K562 (cell line): Measurements from ENCODE around the gene TRIO. TPM values are rescaled to one million over a fixed set of nuclear protein-coding genes. Genes with fewer than 3 reads are reported as not detected.

Source experiments
- ATAC-seq: fragments of 200-7000 bp; cut with Tn5 transposase; 3 replicates; pipeline ENCODE4 v1.9.1; 2020; ENCODE audit warnings: moderate library complexity
- BruUV-seq: library from RNA; stranded (reverse); fragments of 400-500 nt; replicated peaks from 2 replicates; lab custom pipeline; 2021; lab: Mats Ljungman, UMichigan
- CTCF ChIA-PET: fragments of 300-600 bp; formaldehyde crosslinking; extraction: SDS; loops from one replicate; lab custom pipeline; 2021; ENCODE audit warnings: low intra/inter-chr PET ratio; lab: Yijun Ruan, JAX
- POLR2A ChIA-PET: fragments of 300-600, 350-650 bp; sonication (Branson Sonifier 250); formaldehyde crosslinking; extraction: SDS; loops from one replicate; lab custom pipeline; 2021; ENCODE audit warnings: antibody characterized with exemption, inconsistent platforms; lab: Yijun Ruan, JAX
- DNase-seq, 4 experiments: peaks; one replicate each; pipeline versions ENCODE4 v3.0.0 to v3.0.0-alpha.2; 2011 to 2018; ENCODE audit warnings: low spot score in 3 of 4, mixed read lengths in 3 of 4; ENCODE audit errors: extremely low read depth in 1 of 4
- FAIRE-seq: peaks from 2 replicates; lab custom pipeline; 2011; peaks lifted over from hg19 to GRCh38; lab: Jason Lieb, UNC
- H2AFZ ChIP-seq: 2 replicates; pipeline ENCODE4 v1.6.0; 2011; ENCODE audit warnings: low read depth, low read length, control low read depth, inconsistent platforms
- H3K27ac ChIP-seq: fragments of 200-600 bp; 3 replicates; pipeline ENCODE4 v1.8.0; 2011; ENCODE audit warnings: low read depth, mild to moderate bottlenecking, control low read depth, inconsistent platforms, low read length, moderate library complexity, mixed read lengths; ENCODE audit errors: extremely low read depth
- H3K27me3 ChIP-seq, 2 experiments: fragments of 300-600 bp in 1 of 2; 2 replicates in 1 of 2; 3 replicates in 1 of 2; pipeline versions ENCODE4 v1.6.0 to v1.8.0; 2011; ENCODE audit warnings: inconsistent platforms in 2 of 2, low read length in 2 of 2, mild to moderate bottlenecking in 1 of 2, mixed read lengths in 1 of 2, moderate library complexity in 1 of 2; ENCODE audit not compliant: control insufficient read depth in 2 of 2, insufficient read depth in 2 of 2
- H3K36me3 ChIP-seq: fragments of 300-600 bp; 3 replicates; pipeline ENCODE4 v1.8.0; 2011; ENCODE audit warnings: mild to moderate bottlenecking, low read length, inconsistent platforms; ENCODE audit not compliant: control insufficient read depth, insufficient read depth
- H3K4me1 ChIP-seq, 2 experiments: fragments of 200-600 bp in 1 of 2; replicated peaks in 1 of 2; 2 replicates in 1 of 2; 3 replicates in 1 of 2; pipeline versions ENCODE4 v1.5.1 to v1.8.0; 2011; ENCODE audit warnings: inconsistent platforms in 2 of 2, low read length in 2 of 2, mild to moderate bottlenecking in 1 of 2, mixed read lengths in 1 of 2, moderate library complexity in 1 of 2; ENCODE audit not compliant: control insufficient read depth in 2 of 2, insufficient read depth in 2 of 2
- H3K4me2 ChIP-seq: 2 replicates; pipeline ENCODE4 v1.6.1; 2011; ENCODE audit warnings: low read length, control low read depth, inconsistent platforms, mixed read lengths; ENCODE audit not compliant: insufficient read depth
- H3K4me3 ChIP-seq: fragments of 200-600 bp; sonication (generic), shearing (Covaris generic); 2 replicates; pipeline ENCODE4 v1.5.1; 2016; ENCODE audit warnings: control low read depth, inconsistent platforms
- H3K79me2 ChIP-seq: fragments of 200-600 bp; 3 replicates; pipeline ENCODE4 v1.8.0; 2011; ENCODE audit warnings: low read length, inconsistent platforms; ENCODE audit not compliant: control insufficient read depth, insufficient read depth
- H3K9ac ChIP-seq, 2 experiments: 2 replicates each; pipeline versions ENCODE4 v1.6.0 to v1.6.1; 2011; ENCODE audit warnings: low read depth in 2 of 2, low read length in 2 of 2, control low read depth in 1 of 2, inconsistent platforms in 1 of 2, mild to moderate bottlenecking in 1 of 2, mixed read lengths in 1 of 2; ENCODE audit not compliant: insufficient read depth in 1 of 2
- H3K9me1 ChIP-seq: one replicate; pipeline ENCODE4 v1.6.0; 2011; ENCODE audit warnings: inconsistent platforms, mild to moderate bottlenecking, low read length, moderate library complexity; ENCODE audit not compliant: control insufficient read depth, insufficient read depth
- H3K9me3 ChIP-seq: replicated peaks from 2 replicates; pipeline ENCODE4 v1.5.1; 2011; ENCODE audit warnings: low read depth, low read length, inconsistent platforms; ENCODE audit not compliant: control insufficient read depth, insufficient read depth
- H4K20me1 ChIP-seq: replicated peaks from 2 replicates; pipeline ENCODE4 v1.6.1; 2011; ENCODE audit warnings: low read length, inconsistent platforms, mixed read lengths; ENCODE audit not compliant: control insufficient read depth, insufficient read depth
- ARNT ChIP-seq, 2 experiments: fragments of 450-650 bp; IDR thresholded peaks; 2 replicates each; pipeline ENCODE4 v1.6.1; 2016; ENCODE audit warnings: mild to moderate bottlenecking in 1 of 2
- FUS ChIP-seq: fragments of 200-400 bp; formaldehyde crosslinking; optimal IDR thresholded peaks from 2 replicates; pipeline ENCODE3; 2017; ENCODE audit warnings: low read depth, low read length
- HIVEP1 ChIP-seq: fragments of 250-450 bp; sonication (Bioruptor Pico); IDR thresholded peaks from 2 replicates; pipeline ENCODE4 v1.4.0; 2020; ENCODE audit warnings: mild to moderate bottlenecking
- ILK ChIP-seq: fragments of 450-650 bp; IDR thresholded peaks from 2 replicates; pipeline ENCODE4 v1.6.1; 2016; ENCODE audit warnings: missing genetic modification characterization, low read depth, mild to moderate bottlenecking, missing compliant biosample characterization, moderate library complexity, borderline replicate concordance
- NR1H2 ChIP-seq: sonication (generic); formaldehyde crosslinking; IDR thresholded peaks from 2 replicates; pipeline ENCODE4 v1.4.0; 2020; ENCODE audit warnings: mild to moderate bottlenecking, missing genetic modification reagents
- TAF15 ChIP-seq: fragments of 200-400 bp; formaldehyde crosslinking; IDR thresholded peaks from 2 replicates; pipeline ENCODE4 v1.6.1; 2017; ENCODE audit warnings: mild to moderate bottlenecking, low read depth, low read length, moderate library complexity
- TSHZ1 ChIP-seq: fragments of 250-450 bp; sonication (Bioruptor Pico); IDR thresholded peaks from 2 replicates; pipeline ENCODE4 v1.4.0; 2020; ENCODE audit warnings: mild to moderate bottlenecking, moderate library complexity
- U2AF1 ChIP-seq: fragments of 200-400 bp; formaldehyde crosslinking; optimal IDR thresholded peaks from 2 replicates; pipeline ENCODE3; 2017; ENCODE audit warnings: mild to moderate bottlenecking, low read depth, low read length, moderate library complexity
- ZBTB8A ChIP-seq: fragments of 450-650 bp; IDR thresholded peaks from 2 replicates; pipeline ENCODE4 v1.6.1; 2018; ENCODE audit warnings: mild to moderate bottlenecking, moderate library complexity; ENCODE audit not compliant: partially characterized antibody
- ZNF23 ChIP-seq: fragments of 250-450 bp; sonication (Bioruptor Pico); IDR thresholded peaks from 2 replicates; pipeline ENCODE4 v1.4.0; 2020; ENCODE audit warnings: mild to moderate bottlenecking
- ZNF507 ChIP-seq: conservative IDR thresholded peaks from 2 replicates; pipeline ENCODE4 v1.6.1; 2017; ENCODE audit warnings: missing genetic modification characterization, missing compliant biosample characterization
- WGBS: fragments of 100-300 bp; shearing (Covaris generic); methylation state at CpG from one replicate; pipeline ENCODE4 v1.1.6; 2016; ENCODE audit warnings: low coverage, mixed read lengths; ENCODE audit not compliant: insufficient coverage; ENCODE audit errors: missing lambda C conversion rate; 5-methylcytosine and 5-hydroxymethylcytosine counted together
- in situ Hi-C: fragments of 300-500 bp; cut with MboI; formaldehyde crosslinking; loops from 4 replicates; pipeline ENCODE4 v1.15.0; 2018; ENCODE audit warnings: inconsistent platforms, mixed read lengths
- intact Hi-C: fragments of 100-400 bp; cut with micrococcal nuclease; formaldehyde crosslinking; loops from 2 replicates; pipeline ENCODE4 v1.14.2; 2022
- polyA plus RNA-seq, 8 experiments: library from polyadenylated mRNA; depleted of rRNA in 4 of 8; stranded (reverse) in 5 of 8; unstranded in 3 of 8; fragments of >200 nt; fragmentation: Nextera tagmentation in 2 of 8; fragmentation: Illumina TruSeq in 1 of 8; extraction: Ambion mirVana in 2 of 8; extraction: Trizol in 1 of 8; gene quantifications; 2 replicates each; pipeline versions ENCODE4 v1.2.1 to v1.2.3, GENCODE V29; 2011 to 2014; ENCODE audit warnings: inconsistent platforms in 1 of 8, missing spikeins in 1 of 8
- total RNA-seq, 7 experiments: library from RNA; depleted of rRNA in 6 of 7; stranded (reverse); fragments of >200 nt in 6 of 7; fragmentation: Illumina TruSeq in 2 of 7; extraction: Trizol in 2 of 7; gene quantifications; 2 replicates each; pipeline versions ENCODE4 v1.2.1 to v1.2.3, GENCODE V29; 2011 to 2021; ENCODE audit warnings: low replicate concordance in 1 of 7
- TF ChIP-seq, protein P1 (sequence below): sonication (generic); formaldehyde crosslinking; IDR thresholded peaks from 2 replicates; pipeline ENCODE4 v1.8.1; 2022; ENCODE audit warnings: missing genetic modification reagents
- TF ChIP-seq, protein P2 (sequence below): fragments of 250-450 bp; sonication (Bioruptor Pico); IDR thresholded peaks from 2 replicates; pipeline ENCODE4 v1.8.0; 2021; ENCODE audit warnings: borderline replicate concordance, mild to moderate bottlenecking, moderate library complexity; ENCODE audit not compliant: poor library complexity, severe bottlenecking

The TRIO gene
- total and polyA plus RNA-seq, 9 of the 15 experiments (the other 6 are each of a cell fraction or from before 2014, with no cell fraction given) = 0.24 to 5.0 (median 1.1) TPM

- Histone ChIP-seq H4K20me1 (0 out of 2 replicates have a peak, but pooled peaks cover 3% of the 10 kb centered on the region), H3K27me3 (peaks cover 9 to 22% of the 10 kb centered on the region in 2 experiments; a peak in 3 of 5 replicates)
- POLR2A ChIA-PET = no interaction called here
- TF ChIP-seq ZNF23 = no peak
- TF ChIP-seq TAF15 = no peak
- TF ChIP-seq, protein P1, sequence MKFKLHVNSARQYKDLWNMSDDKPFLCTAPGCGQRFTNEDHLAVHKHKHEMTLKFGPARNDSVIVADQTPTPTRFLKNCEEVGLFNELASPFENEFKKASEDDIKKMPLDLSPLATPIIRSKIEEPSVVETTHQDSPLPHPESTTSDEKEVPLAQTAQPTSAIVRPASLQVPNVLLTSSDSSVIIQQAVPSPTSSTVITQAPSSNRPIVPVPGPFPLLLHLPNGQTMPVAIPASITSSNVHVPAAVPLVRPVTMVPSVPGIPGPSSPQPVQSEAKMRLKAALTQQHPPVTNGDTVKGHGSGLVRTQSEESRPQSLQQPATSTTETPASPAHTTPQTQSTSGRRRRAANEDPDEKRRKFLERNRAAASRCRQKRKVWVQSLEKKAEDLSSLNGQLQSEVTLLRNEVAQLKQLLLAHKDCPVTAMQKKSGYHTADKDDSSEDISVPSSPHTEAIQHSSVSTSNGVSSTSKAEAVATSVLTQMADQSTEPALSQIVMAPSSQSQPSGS (CRISPR knock-in tag) = no peak
- no peak for TF ChIP-seq ILK (tag)
- TF ChIP-seq U2AF1 = no peak
- no peak for TF ChIP-seq ZBTB8A
- no peak for TF ChIP-seq HIVEP1 (CRISPR knock-in tag)
- TF ChIP-seq, protein P2, sequence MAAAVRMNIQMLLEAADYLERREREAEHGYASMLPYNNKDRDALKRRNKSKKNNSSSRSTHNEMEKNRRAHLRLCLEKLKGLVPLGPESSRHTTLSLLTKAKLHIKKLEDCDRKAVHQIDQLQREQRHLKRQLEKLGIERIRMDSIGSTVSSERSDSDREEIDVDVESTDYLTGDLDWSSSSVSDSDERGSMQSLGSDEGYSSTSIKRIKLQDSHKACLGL (CRISPR knock-in tag) = no peak
- no peak for TF ChIP-seq FUS
- no peak for TF ChIP-seq NR1H2 (CRISPR knock-in tag)
- TF ChIP-seq ZNF507 (tag) = no peak
- no peak for TF ChIP-seq ARNT (IDR thresholded peaks at IDR 0.05)
- TF ChIP-seq TSHZ1 = no peak
- TF ChIP-seq, all 486 proteins: peak for 0
- no peaks in the 10 kb centered on the region for H3K4me1 ChIP-seq
- under 1% methylated on average over 11 of the region's 11 CpGs for WGBS
- intact Hi-C loops = no loop called here
- BruUV-seq = no TSS peak
- H3K9me3 ChIP-seq = no peaks in the 10 kb centered on the region
- no peaks in the 10 kb centered on the region for H3K36me3 ChIP-seq
- no peak overlapping the region for H3K27ac ChIP-seq
- H3K4me2 ChIP-seq = no peak overlapping the region
- no peak for DNase-seq
- no peak for ATAC-seq
- no peaks in the 10 kb centered on the region for H3K9me1 ChIP-seq
- CTCF ChIA-PET = no interaction called here
- H3K79me2 ChIP-seq = no peaks in the 10 kb centered on the region
- FAIRE-seq = no peak
- no peak overlapping the region for H2AFZ ChIP-seq
- no peak overlapping the region for H3K9ac ChIP-seq
- in situ Hi-C loops = no loop called here
- no peak overlapping the region for H3K4me3 ChIP-seq
These were observed 41.6 kb downstream of the TRIO start for GRCh38 chr5:14184725-14185124.
